Ovary (tissue), 3 donors: ENCODE measurements around the gene IRGQ.

Source experiments
- EP300 ChIP-seq: sonication (generic); formaldehyde crosslinking; IDR thresholded peaks from one replicate; pipeline ENCODE4 v1.6.1; 2017; ENCODE audit warnings: antibody characterized with exemption
- TF ChIP-seq, protein P1 (sequence below), 3 donors: fragments of 450-650 bp in 2 of 3; fragments of 200-600 bp in 1 of 3; IDR thresholded peaks; one replicate each; pipeline versions ENCODE4 v1.5.1 to v1.8.0; 2016 to 2022; ENCODE audit warnings: antibody characterized with exemption in 3 of 3, mild to moderate bottlenecking in 1 of 3
- donor health status: DM: no; HTN: no; CAD: no.

DNA sequence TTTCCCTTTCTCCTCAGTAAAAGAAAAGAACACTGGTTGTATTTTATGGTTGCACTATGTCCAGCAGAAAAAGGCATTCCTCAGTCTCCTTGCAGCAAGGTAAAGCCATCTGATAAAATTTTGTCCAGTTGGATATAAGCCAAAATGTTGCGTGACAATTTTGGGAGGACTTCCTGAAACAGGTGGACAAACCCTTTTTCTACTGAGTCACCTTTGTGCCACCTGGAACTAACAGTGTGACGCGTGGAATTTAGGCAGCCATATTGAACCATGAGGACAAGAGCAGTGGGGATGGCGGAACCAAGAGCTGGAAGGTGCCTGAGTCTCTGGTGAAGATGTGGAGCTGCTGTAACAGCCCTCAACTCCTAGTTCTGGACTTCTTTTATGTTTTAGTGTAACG is 35.6 kb upstream of the IRGQ start:
- TF ChIP-seq, protein P1, sequence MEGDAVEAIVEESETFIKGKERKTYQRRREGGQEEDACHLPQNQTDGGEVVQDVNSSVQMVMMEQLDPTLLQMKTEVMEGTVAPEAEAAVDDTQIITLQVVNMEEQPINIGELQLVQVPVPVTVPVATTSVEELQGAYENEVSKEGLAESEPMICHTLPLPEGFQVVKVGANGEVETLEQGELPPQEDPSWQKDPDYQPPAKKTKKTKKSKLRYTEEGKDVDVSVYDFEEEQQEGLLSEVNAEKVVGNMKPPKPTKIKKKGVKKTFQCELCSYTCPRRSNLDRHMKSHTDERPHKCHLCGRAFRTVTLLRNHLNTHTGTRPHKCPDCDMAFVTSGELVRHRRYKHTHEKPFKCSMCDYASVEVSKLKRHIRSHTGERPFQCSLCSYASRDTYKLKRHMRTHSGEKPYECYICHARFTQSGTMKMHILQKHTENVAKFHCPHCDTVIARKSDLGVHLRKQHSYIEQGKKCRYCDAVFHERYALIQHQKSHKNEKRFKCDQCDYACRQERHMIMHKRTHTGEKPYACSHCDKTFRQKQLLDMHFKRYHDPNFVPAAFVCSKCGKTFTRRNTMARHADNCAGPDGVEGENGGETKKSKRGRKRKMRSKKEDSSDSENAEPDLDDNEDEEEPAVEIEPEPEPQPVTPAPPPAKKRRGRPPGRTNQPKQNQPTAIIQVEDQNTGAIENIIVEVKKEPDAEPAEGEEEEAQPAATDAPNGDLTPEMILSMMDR (IDR thresholded peaks at IDR 0.05), result no peak
- no peak for TF ChIP-seq EP300
